H1 (cell line): ENCODE measurements around the gene TGIF1. TPM values are rescaled to one million over a fixed set of nuclear protein-coding genes. Genes with fewer than 3 reads are reported as not detected.

Source experiments
- POLR2AphosphoS5 ChIP-seq: IDR thresholded peaks from 2 replicates; pipeline ENCODE4 v1.6.1; 2011; ENCODE audit warnings: low read depth, low read length
- polyA plus RNA-seq, 7 experiments: library from polyadenylated mRNA; depleted of rRNA in 3 of 7; stranded (reverse) in 5 of 7; unstranded in 2 of 7; fragments of >200 nt in 5 of 7; fragments of 200-250 nt in 2 of 7; gene quantifications; 1 replicate in 5 of 7; 2 replicates in 1 of 7; 4 replicates in 1 of 7; pipeline versions ENCODE4 v1.2.1 to v1.2.3, GENCODE V29; 2011 to 2013; ENCODE audit warnings: missing spikeins in 2 of 7, mixed read lengths in 2 of 7
- total RNA-seq: library from RNA; stranded (reverse); fragmentation: NEBNext Ultra II Directional; extraction: Animal tissue kit (Norgen Biotek cat#: 25700); gene quantifications from 2 replicates; pipeline ENCODE4 v1.2.1, GENCODE V29; 2021

Gene TGIF1
- total and polyA plus RNA-seq, 2 of the 8 experiments (the other 6 are each of a cell fraction or from before 2014, with no cell fraction given): 256 to 262 TPM

GRCh38 chr18:3468833-3469232 is 18.9 kb downstream of the TGIF1 start (continued):
- TF ChIP-seq POLR2AphosphoS5: no peak
